HG02840 (cell line): ENCODE measurements around the gene FBXW4.

Source experiments
- ATAC-seq: cut with Tn5 transposase; IDR thresholded peaks from one replicate; pipeline ENCODE4 v1.9.1; 2021; ENCODE audit warnings: mild to moderate bottlenecking, moderate library complexity, moderate number of reproducible peaks; ENCODE audit not compliant: unreplicated experiment, low FRiP score

FBXW4 gene

GRCh38 chr10:101619983-101620382 lies 75.0 kb downstream of the FBXW4 start:
- ATAC-seq = no peak

DNA sequence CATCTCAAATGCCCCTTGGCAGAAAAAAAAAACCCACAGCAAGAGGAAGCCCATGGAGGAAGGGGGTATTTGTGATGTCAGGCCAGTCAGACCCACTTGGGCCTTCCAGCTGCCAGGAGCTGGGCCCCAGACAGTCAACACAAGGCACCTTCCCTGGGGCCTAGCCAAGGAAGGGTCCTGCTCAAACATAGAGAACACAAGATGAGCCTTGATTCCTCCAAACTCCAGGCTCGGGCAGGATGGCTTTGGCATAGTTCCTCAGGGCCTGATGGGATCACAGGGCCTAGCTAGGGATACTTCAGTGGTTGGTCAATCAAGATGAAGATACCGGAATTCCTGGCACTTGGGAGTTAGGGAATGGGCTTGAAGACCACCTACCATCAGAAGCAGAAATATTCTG lies 76.1 kb downstream of the FBXW4 start:
- no peak for ATAC-seq

DNA sequence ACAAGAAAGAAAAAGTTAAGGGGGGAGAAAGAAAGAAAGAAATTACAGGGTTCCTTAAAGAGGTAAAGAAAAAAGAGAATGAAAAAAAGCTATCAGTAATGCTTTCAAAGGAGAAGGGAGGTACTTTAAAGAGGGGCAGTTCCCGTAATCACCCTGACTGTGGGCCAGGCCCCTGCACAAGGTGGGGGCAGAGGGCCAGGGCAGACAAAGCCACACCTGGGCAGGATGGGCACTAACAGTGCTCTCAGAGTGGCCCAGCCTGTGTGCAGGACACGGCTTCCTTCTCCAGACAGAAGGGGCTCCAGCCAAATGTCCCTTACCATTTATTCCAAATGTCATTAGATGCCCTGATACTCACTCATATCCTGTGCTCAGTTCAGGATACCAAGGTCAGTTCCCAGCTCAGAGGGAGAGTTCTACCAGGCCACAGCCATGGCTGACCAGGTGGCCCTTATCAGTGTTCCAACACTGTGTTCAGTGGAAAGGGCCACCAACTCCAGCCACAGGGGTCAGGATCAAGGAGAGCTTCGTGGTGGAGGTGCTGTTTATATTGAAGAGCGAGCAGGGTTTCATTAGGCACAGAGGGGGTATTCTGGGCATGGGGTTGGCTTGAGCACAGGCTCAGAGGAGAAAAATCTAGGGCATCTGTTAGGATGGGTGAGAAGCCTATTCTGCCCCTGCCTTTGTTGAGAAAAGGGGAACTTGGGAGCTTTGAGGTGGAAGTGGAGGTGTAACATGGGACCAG lies 77.0 kb downstream of the FBXW4 start:
- no peak for ATAC-seq

DNA sequence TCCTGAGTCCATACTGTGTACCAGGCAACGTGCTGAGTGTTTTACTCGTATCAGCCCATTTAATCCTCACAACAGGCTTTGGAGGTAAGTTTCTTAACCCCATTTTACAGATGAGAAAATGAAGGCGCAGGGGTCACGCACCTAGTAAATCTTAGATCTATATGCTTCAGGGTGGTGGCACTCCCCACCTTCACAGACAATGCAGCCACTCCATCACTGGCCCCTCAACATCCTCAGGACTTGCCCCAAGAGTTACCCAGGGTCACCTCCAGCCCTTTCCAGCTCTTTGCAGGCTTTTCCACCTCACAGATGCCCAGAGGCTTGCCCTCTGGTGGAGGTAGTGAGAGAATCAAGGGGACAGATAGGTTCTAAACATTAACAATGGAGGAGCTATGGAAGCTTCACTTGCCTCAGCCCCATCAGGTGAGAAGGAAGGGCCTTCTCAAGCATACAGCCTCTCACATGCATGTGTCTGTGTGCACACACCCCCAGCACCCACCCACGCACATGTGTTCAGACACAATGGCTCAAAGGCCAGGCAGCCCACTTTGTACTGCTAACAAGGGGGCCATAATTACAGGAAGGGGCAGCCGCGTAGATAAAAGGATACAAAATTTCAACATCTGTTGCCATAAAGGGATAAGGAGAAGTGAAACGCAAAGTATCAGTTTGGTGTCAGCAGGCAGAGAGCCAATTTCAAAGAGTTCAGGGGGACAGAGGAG lies 77.7 kb downstream of the FBXW4 start:
- ATAC-seq = no peak

DNA sequence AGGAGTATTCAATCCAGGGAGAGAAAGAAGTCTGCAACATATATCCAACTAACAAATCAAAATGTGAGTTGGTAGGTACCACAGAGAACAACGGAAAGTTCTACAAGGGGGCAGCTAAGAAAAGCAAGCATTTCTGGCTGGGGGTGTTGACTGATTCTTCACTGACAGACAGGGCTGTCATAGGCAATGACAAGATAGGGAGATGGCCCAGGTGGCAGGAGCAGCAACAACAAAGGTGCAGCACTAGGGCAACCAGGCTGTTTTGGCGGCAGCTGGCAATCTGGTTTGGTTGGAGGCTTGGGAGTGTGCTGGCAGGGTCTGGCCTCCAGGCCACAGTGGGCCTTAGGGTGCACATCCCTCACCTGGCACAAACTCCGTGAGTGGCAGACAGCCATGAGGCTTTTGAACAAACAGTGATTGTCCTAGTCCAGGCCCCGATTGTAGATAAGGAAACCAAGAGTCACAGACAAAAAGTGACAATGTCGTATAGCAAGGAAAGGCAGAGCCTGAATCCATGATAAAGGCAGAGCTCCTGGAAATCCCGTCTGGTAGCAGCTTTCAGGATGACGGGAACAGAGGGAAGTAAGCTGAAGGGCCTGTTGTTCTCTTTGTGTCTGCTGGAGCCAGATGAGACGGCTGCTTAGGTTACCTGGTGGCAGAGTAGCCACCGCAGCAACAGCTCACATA lies 78.4 kb downstream of the FBXW4 start:
- no peak for ATAC-seq

- no peak for ATAC-seq
Measured at GRCh38 chr10:101615525-101616116, 79.3 kb downstream of the FBXW4 start.

DNA sequence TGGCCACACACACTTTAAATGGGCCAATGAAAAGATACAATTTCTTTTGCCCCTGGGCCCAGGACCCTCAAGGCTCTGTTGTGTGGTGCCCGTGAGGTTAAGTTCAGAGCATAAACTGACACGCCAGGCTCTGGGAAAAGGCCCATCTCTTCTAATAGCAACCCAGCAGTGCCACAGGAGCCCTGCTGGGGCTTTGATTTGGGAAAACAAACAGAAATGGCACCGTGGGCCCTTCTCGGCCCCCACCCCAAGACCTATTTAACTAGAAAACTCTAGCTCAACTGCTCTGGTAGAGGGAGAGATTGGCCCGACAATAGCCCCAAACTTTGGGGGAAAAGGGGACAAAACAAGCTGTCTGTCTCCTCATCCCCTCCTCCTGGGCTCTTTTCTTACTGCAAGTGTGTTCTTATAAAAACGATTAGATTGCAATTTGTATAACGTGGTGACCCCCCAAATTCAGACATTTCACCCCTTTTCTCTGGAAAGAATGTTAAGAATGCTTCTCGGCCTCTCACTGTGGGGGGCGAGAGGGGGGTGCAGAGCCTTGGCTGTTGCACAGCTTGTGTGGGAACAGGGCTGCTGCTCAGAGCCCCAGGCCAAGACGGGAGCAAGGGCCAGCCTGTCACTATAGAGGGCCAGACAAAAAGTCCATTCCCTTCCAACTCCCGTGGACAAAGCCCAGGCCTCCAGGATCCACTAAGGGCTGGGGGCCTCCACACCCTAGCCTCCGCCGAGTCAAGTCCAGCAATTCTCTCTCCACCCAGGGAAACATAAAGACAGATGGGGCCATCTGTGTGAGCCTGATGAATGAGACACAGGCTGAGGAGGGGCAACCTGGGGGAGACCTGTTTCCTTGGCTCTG lies 80.1 kb downstream of the FBXW4 start:
- ATAC-seq = no peak

- ATAC-seq = no peak
Measured at GRCh38 chr10:101613646-101614045, 81.3 kb downstream of the FBXW4 start.

- no peak for ATAC-seq
Measured at GRCh38 chr10:101612872-101613271, 82.1 kb downstream of the FBXW4 start.

DNA sequence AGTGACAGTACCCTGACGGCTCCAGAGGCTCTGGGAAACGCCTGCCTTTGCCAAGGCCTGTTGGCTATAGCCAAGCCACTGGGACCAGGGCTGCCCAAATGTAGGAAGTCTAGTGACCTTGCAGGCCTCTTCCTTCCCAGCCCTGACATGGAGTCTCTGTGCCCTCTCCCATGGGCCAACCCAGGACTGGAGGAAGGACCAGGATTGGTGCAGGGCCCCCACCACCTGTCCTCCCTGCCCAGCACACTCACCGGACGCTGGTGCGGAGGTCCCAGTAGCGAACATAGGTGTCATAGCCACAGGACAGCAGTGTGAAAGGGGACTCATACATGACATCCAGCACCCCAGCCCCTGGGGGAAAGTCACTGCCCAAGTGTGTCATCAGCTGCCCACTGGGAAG lies 82.9 kb downstream of the FBXW4 start:
- ATAC-seq = no peak

DNA sequence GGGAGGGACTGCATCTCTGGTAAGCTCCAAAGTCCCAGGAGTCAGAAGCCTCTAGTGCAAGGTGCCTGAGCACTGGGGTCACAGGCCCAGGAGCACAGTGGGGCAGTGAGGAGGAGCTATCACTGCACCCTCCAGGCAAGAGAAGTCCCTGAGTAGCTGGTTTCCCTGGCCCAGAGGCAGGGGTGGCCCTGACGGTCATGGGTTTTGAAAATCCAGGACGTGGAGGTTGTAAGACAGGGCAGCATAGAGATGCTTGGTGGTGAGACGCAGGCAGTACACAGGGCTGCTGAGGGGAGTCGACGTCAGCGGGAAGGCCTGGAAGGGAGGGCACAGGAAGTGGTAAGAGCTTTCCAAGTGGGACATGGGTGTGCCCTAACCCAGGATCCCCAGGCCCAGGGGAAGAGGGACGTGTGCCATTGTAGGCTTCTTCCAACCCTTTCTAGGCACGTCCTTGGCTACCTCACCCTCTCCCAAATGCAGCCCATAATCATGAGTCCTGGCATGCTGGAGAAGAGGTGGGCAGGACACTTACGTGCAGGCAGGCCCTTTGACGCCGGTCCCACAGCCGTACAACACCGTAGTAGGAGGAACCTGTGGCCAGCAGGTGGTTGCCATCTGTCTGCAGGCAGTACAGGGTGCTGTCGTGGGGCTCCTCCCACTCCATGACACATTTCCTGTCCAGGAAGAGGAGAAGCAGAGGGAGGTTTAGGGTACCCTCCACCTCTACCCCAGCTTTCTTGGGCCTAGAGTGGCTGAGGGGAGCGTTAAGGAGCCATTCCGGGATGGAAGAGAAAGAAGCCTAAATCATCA lies 83.7 kb downstream of the FBXW4 start:
- ATAC-seq = no peak

DNA sequence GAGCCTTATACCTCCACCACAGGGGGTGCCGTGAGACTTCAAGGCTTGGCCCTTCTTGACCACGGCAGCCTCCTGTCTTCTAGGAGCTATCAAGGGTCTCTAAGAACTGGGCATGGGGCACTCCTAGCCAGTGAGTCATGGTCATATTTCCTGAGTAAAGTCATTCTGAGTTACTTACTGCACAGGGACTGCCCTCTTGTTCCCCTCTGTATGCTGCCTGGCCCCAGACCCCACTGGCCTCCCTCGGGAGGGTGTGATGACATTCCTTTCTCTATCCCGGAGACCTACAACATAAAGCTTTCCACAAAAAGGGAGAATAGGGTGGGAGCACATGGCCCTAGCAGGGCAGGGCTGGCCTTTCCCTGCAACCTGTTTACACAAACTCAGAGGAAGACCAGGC lies 85.5 kb downstream of the FBXW4 start:
- ATAC-seq = no peak

DNA sequence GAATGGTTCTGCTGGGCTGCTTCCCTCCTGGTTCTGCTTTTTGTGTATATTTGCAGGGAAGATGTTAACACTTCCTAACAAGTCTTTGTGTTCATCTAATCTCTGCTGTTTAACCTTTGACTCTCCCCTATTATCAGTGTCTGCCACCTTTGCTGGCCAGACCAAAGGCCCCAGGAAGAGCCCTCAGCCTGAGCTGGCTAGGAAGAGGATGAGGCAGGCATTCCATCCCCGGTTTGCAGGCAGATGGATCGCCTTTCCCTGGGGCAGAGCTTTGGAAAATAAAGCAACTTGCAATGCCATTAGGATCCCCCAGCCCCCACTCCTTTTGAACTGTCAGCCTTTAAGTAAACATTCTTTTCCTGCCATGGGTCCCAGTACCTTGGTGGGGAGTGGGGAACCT lies 87.8 kb downstream of the FBXW4 start:
- ATAC-seq = no peak

GRCh38 chr10:101602761-101603398 lies 92.1 kb downstream of the FBXW4 start:
- ATAC-seq = no peak

GRCh38 chr10:101601541-101601940 lies 93.4 kb downstream of the FBXW4 start:
- no peak for ATAC-seq

DNA sequence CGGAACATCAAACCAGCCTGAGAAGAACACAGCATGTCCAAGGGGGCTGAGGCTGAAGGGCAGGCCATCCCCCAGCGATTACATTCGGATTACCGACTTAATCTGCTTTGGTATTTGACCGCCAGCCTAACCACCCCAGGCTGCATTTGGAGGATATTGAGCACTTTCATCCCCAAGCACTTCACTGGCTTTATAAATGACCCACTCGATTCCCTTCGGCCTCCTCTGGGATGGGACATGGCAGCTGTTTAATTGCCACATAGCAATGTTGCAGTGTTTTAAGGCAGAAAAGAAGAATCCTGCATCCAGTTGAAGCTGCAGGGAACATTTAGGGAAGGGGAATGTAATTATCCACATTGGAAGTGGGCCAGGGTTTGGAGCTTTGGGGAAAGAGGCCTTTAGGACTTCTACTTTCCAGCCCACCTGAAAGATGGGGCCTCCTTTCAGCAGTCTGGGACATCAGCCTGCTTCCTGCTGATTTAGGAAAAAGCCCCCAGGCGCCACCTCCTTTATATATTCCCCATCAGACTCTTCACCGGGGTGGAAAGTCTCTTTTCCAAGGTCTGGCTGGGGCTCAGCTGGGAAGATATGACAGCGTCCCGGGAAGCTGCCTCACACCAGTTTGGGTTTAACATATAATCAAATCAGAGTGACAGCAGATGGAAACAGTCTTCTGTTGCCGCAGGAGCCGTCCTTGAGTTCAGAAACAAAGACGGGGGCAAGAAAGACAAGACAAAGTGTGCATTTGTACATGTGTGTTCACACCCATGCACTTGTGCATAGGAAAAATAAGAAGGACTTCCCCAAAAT lies 97.7 kb downstream of the FBXW4 start:
- ATAC-seq = no peak

GRCh38 chr10:101595591-101596433 lies 99.2 kb downstream of the FBXW4 start:
- ATAC-seq = no peak
